ENCODE results near the gene BEAN1.

BEAN1 gene

DNA sequence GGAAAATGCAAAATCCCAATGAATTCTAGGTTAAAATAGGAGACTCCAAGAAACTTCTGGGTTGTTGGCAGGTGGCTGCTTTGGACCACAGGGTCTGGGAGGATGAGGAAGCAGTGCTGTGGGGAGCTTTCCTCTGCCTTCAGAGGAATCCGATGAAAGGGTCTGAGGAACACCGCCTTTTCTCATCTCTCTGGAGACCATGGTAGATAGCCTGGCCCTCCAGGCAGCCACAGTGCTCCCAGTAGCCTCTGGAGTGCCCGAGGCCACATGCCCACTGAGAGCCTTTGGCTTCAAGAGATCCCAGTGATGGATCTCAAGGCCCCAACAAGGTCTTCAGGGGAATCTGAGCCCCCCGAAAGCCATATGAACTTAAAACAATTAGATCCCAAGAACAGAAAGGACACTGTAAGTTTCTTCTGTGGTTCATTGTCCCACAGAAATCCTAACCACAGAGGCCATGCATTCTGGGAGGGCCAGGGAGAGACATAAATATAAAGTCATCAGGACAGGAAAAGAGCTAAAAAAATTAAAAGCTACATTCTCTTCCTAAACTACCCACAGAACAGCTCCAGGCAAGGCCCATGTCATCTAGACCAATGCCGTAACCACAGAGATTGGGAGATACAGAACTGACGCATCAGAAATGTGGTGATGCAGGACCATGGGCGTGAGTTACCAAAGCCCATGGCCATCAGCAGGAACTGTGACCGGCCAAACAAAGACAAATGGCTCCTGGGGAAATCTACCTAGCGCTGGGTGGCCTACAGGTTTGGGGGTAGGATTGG lies 98.5 kb downstream of the BEAN1 start:
- TF ChIP-seq, protein P1, sequence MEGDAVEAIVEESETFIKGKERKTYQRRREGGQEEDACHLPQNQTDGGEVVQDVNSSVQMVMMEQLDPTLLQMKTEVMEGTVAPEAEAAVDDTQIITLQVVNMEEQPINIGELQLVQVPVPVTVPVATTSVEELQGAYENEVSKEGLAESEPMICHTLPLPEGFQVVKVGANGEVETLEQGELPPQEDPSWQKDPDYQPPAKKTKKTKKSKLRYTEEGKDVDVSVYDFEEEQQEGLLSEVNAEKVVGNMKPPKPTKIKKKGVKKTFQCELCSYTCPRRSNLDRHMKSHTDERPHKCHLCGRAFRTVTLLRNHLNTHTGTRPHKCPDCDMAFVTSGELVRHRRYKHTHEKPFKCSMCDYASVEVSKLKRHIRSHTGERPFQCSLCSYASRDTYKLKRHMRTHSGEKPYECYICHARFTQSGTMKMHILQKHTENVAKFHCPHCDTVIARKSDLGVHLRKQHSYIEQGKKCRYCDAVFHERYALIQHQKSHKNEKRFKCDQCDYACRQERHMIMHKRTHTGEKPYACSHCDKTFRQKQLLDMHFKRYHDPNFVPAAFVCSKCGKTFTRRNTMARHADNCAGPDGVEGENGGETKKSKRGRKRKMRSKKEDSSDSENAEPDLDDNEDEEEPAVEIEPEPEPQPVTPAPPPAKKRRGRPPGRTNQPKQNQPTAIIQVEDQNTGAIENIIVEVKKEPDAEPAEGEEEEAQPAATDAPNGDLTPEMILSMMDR (IDR thresholded peaks at IDR 0.05; ENCODE audit: low read depth, low read length, missing control alignments) = no peak
- no peak for DNase-seq (ENCODE audit: low read depth)
- no peak overlapping the region for H3K4me3 ChIP-seq (ENCODE audit: low read depth, low read length)

DNA sequence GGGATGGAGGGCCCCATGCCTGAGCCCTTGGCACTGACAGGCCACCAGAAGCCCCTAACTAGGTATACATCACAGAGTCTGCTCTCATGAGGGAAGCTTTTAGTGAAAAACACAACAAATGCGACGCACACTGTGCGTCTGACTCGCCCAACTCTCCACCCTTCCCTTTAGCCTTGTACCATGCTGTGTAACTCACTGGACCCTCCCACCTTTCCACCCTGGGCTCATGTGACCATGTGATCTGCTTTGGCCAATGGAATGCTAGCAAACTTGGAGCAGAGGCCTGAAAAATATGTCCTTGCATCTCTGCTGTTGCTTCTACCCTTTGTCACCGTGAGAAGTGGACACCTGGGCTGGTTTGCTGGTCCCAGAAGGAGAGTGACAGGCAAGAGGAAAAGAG lies 101.2 kb downstream of the BEAN1 start:
- no peak overlapping the region for H3K4me3 ChIP-seq (ENCODE audit: low read depth, low read length)
- no peak for DNase-seq (ENCODE audit: low read depth)
- TF ChIP-seq, protein P1 (IDR thresholded peaks at IDR 0.05; ENCODE audit: low read depth, low read length, missing control alignments) = no peak

DNA sequence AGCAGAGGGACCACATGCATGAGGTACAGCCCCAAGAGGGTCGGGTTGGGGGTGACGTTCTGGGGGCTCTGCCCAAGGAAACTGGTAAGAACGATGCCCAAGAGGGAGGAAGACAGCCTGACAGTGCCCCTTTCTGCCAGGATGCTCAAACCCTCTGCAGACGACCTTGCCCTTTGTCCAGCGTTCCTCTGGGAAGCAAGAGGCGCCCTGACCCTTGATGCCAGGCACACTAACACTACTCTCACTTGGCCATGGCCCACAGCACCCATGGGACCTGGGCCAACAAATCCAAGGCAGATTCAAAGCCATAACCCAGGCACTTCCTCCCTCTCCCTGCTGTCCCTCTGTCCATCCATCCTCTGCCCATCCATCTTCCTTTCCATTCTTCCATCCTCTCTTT lies 102.4 kb downstream of the BEAN1 start:
- TF ChIP-seq, protein P1 (IDR thresholded peaks at IDR 0.05; ENCODE audit: low read depth, low read length, missing control alignments) = no peak
- H3K4me3 ChIP-seq (ENCODE audit: low read depth, low read length) = no peak overlapping the region
- DNase-seq (ENCODE audit: low read depth) = no peak

All from GM12864 (cell line).